ENCODE results near the gene CDH23.

The CDH23 gene

DNA sequence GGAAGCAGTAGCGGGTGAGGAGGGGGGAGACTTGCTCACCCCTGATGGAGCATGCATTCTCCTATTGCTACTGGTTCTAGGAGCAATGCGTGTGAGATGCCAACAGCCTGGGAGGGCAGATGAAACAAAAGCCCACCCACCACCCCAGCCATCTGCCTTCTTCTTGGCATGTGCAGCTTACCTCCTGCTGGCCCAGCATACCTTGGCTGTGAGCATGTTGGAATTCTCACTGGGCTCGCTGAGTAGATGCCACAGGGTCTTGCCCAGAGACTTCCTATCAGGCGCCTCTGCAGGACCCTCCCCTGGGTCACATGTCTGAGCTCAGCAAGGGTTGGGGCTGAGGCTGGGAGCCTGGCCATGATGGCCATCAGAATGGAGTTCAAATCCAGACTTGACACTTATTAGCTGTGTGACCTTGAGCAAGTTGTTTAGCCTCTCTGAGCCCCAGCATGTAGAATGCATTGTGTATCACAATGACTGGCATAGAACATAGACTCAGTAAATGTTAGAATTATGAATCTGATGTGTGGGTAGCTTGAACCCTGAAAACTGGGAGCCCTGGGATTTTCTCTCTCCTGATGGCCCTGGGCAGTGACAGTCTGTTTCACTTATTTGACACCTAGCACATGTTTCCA lies 38.2 kb downstream of the CDH23 start:
- TF ChIP-seq, protein P1, sequence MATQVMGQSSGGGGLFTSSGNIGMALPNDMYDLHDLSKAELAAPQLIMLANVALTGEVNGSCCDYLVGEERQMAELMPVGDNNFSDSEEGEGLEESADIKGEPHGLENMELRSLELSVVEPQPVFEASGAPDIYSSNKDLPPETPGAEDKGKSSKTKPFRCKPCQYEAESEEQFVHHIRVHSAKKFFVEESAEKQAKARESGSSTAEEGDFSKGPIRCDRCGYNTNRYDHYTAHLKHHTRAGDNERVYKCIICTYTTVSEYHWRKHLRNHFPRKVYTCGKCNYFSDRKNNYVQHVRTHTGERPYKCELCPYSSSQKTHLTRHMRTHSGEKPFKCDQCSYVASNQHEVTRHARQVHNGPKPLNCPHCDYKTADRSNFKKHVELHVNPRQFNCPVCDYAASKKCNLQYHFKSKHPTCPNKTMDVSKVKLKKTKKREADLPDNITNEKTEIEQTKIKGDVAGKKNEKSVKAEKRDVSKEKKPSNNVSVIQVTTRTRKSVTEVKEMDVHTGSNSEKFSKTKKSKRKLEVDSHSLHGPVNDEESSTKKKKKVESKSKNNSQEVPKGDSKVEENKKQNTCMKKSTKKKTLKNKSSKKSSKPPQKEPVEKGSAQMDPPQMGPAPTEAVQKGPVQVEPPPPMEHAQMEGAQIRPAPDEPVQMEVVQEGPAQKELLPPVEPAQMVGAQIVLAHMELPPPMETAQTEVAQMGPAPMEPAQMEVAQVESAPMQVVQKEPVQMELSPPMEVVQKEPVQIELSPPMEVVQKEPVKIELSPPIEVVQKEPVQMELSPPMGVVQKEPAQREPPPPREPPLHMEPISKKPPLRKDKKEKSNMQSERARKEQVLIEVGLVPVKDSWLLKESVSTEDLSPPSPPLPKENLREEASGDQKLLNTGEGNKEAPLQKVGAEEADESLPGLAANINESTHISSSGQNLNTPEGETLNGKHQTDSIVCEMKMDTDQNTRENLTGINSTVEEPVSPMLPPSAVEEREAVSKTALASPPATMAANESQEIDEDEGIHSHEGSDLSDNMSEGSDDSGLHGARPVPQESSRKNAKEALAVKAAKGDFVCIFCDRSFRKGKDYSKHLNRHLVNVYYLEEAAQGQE (IDR thresholded peaks at IDR 0.05; ENCODE audit: insufficient read depth in 1 of 2, low read depth in 2 of 2, low read length in 2 of 2), result no peak
- TF ChIP-seq TAF1 (IDR thresholded peaks at IDR 0.05; ENCODE audit: borderline replicate concordance, insufficient read depth, low read length), result no peak
- TF ChIP-seq POLR2AphosphoS5 (IDR thresholded peaks at IDR 0.05; ENCODE audit: low read depth, low read length), result no peak
- no peak for TF ChIP-seq SIN3A (IDR thresholded peaks at IDR 0.05; ENCODE audit: borderline replicate concordance, insufficient read depth, low read length)
- no peak for TF ChIP-seq FOXP2 (optimal IDR thresholded peaks at IDR 0.05; ENCODE audit: borderline replicate concordance, extremely low read depth, extremely low read length, insufficient read depth)

DNA sequence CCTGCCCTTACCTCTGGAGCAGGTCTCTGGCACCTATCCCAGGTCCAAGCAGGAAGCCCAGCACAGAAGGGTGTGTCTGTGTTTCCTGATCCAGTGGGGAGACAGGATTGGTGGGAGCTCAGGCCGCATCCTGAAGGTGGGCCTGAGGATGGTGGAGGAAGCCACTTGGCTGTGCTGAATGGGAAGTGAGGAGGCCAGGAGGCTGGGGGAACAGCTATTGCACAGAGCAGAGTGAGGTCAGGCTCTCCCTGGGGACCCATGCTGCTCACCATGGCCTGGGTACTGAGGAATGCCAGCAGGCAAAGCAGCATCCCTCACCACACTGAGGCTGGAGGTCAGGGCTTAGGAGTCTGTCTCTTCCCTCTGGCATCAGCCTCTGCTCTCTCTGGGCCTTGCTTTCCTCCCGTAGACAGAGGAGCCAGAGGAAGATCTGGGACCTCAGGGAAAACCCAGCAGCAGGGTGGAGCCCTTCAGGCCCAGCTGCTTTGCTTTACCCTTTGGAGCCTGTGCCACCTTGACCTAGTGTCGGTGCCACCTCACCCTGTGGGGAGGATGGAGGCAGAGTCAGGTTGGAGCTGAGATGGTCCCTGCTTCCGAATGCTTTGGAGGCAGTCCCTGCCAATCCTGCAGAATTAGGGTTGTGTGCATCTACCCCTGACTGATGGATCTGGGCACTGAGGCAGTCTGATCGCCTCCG lies 39.0 kb downstream of the CDH23 start:
- no peak for TF ChIP-seq POLR2AphosphoS5 (IDR thresholded peaks at IDR 0.05; ENCODE audit: low read depth, low read length)
- no peak for TF ChIP-seq TAF1 (IDR thresholded peaks at IDR 0.05; ENCODE audit: borderline replicate concordance, insufficient read depth, low read length)
- TF ChIP-seq, protein P1 (IDR thresholded peaks at IDR 0.05; ENCODE audit: insufficient read depth in 1 of 2, low read depth in 2 of 2, low read length in 2 of 2), result no peak
- no peak for TF ChIP-seq FOXP2 (optimal IDR thresholded peaks at IDR 0.05; ENCODE audit: borderline replicate concordance, extremely low read depth, extremely low read length, insufficient read depth)

DNA sequence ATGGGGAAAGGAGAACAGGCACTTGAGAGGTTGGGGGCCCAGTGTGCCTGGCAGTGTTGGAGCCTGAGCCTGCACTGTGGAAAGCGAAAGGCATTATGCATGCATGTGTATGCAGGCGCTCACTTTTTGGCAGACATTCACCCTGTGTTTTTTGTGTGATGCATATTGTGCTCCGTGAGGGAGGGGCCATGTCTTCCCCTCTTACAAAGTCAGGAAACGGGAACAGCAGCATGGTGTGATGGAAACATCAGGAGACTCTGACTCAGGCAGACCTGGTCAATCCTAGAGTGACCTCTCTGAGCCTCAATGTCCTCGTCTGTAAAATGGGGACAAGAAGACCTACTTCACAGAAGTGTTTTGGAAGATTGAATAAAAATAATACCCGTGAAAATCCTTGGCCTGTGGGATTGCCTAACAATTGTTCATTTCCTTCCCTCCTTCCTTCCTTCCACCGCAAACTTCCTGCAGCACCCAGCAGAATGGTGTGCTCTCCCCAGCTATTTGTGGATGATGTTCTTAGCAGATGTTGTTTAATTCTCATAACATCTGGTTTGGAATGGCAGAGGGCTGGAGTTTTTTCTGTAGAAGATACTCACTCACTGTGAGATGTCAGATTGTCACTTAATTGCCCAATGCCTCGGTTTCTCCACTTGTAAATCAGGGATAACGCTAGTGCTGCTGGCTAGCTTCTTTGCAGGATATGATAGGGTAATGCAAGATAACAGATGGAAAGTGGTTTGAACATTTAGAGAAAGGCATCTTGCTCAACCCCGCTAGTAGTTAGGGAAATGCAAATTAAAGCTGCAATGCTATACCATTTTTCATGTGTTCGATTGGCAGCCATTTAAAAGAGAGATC lies 39.8 kb downstream of the CDH23 start:
- no peak for TF ChIP-seq FOXP2 (optimal IDR thresholded peaks at IDR 0.05; ENCODE audit: borderline replicate concordance, extremely low read depth, extremely low read length, insufficient read depth)
- TF ChIP-seq, protein P1 (IDR thresholded peaks at IDR 0.05; ENCODE audit: insufficient read depth in 1 of 2, low read depth in 2 of 2, low read length in 2 of 2), result no peak
- no peak for TF ChIP-seq POLR2AphosphoS5 (IDR thresholded peaks at IDR 0.05; ENCODE audit: low read depth, low read length)
- TF ChIP-seq SIN3A (IDR thresholded peaks at IDR 0.05; ENCODE audit: borderline replicate concordance, insufficient read depth, low read length), result no peak

DNA sequence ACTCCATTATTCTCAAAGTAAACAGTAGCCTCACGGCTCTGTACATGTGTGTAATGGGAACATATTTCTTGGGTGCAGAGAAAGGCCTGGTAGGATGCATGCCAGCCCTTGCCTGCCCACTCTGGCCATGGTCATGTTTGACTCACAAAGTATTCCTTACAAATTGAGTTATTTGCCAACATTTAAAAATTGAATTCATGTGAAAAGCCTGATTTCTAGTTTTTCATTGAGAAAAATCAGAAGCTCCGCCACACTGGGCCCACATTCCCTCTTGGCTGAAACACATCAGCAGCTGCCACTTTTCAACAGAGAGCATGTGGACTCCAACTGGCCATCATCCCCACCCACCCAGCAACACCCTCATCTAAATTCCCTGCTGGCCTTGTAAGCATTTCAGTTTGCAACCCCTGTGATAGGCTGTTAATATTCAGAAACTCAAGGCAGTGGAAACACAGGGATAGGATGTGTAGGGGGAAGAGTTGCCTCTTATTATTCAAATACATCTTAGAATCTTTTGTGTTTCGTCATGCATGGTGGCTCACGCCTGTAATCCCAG lies 40.9 kb downstream of the CDH23 start:
- TF ChIP-seq POLR2AphosphoS5 (IDR thresholded peaks at IDR 0.05; ENCODE audit: low read depth, low read length), result no peak
- TF ChIP-seq SIN3A (IDR thresholded peaks at IDR 0.05; ENCODE audit: borderline replicate concordance, insufficient read depth, low read length), result no peak
- TF ChIP-seq TAF1 (IDR thresholded peaks at IDR 0.05; ENCODE audit: borderline replicate concordance, insufficient read depth, low read length), result no peak
- no peak for TF ChIP-seq FOXP2 (optimal IDR thresholded peaks at IDR 0.05; ENCODE audit: borderline replicate concordance, extremely low read depth, extremely low read length, insufficient read depth)
- TF ChIP-seq, protein P1 (IDR thresholded peaks at IDR 0.05; ENCODE audit: insufficient read depth in 1 of 2, low read depth in 2 of 2, low read length in 2 of 2), result no peak
